Liver (tissue), 9 donors: ENCODE results near the gene AFF2. TPM values are rescaled to one million over a fixed set of nuclear protein-coding genes. Genes with fewer than 3 reads are reported as not detected.

Experiments
- DNase-seq: peaks from one replicate; pipeline ENCODE4 v3.0.0-alpha.2; 2017; ENCODE audit warnings: low spot score
- H3K27ac ChIP-seq, 2 donors: one replicate each; pipeline ENCODE4 v1.7.0; 2013; ENCODE audit warnings: inconsistent platforms in 2 of 2, low read length in 2 of 2, control low read depth in 1 of 2, low read depth in 1 of 2, mild to moderate bottlenecking in 1 of 2
- H3K27me3 ChIP-seq, 4 donors: one replicate each; pipeline versions ENCODE4 v1.6.1 to v1.7.0; 2013; ENCODE audit warnings: low read length in 3 of 4, inconsistent platforms in 1 of 4, mild to moderate bottlenecking in 1 of 4, moderate library complexity in 1 of 4; ENCODE audit not compliant: control insufficient read depth in 4 of 4, insufficient read depth in 4 of 4
- H3K36me3 ChIP-seq, 4 donors: one replicate each; pipeline versions ENCODE4 v1.6.1 to v1.7.0; 2013; ENCODE audit warnings: low read length in 3 of 4, mild to moderate bottlenecking in 3 of 4, low read depth in 1 of 4, moderate library complexity in 1 of 4; ENCODE audit not compliant: control insufficient read depth in 4 of 4, insufficient read depth in 3 of 4
- H3K4me1 ChIP-seq, 4 donors: one replicate each; pipeline versions ENCODE4 v1.6.1 to v1.7.0; 2013; ENCODE audit warnings: low read length in 3 of 4, mild to moderate bottlenecking in 3 of 4, moderate library complexity in 1 of 4; ENCODE audit not compliant: control insufficient read depth in 4 of 4, insufficient read depth in 4 of 4
- H3K4me3 ChIP-seq, 3 donors: one replicate each; pipeline versions ENCODE4 v1.6.1 to v1.7.0; 2013; ENCODE audit warnings: low read length in 3 of 3, control low read depth in 1 of 3, low read depth in 1 of 3, mild to moderate bottlenecking in 1 of 3
- H3K9ac ChIP-seq, 2 donors: one replicate each; pipeline ENCODE4 v1.7.0; 2013; ENCODE audit warnings: low read length in 2 of 2, mild to moderate bottlenecking in 2 of 2, moderate library complexity in 2 of 2, control low read depth in 1 of 2, low read depth in 1 of 2
- H3K9me3 ChIP-seq, 4 donors: one replicate each; pipeline versions ENCODE4 v1.6.1 to v1.7.0; 2013; ENCODE audit warnings: low read length in 3 of 4; ENCODE audit not compliant: control insufficient read depth in 4 of 4
- CTCF ChIP-seq: fragments of 150-350 bp; IDR thresholded peaks from 2 replicates; pipeline ENCODE4 v1.5.1; 2017; ENCODE audit warnings: improper control_type of control experiment, low read depth, low read length; ENCODE audit not compliant: missing input control
- EGR1 ChIP-seq, 2 donors: IDR thresholded peaks; 2 replicates each; pipeline ENCODE4 v1.6.1; 2016 to 2018; ENCODE audit warnings: antibody characterized with exemption in 2 of 2, low read depth in 2 of 2
- FOXA1 ChIP-seq: IDR thresholded peaks from 2 replicates; pipeline ENCODE4 v1.6.1; 2016; ENCODE audit warnings: antibody characterized with exemption
- GABPA ChIP-seq, 2 donors: IDR thresholded peaks in 1 of 2; conservative IDR thresholded peaks in 1 of 2; 2 replicates each; pipeline ENCODE4 v1.6.1; 2016; ENCODE audit warnings: antibody characterized with exemption in 2 of 2, mild to moderate bottlenecking in 1 of 2, moderate library complexity in 1 of 2
- HNF4A ChIP-seq, 2 donors: conservative IDR thresholded peaks; 2 replicates each; pipeline ENCODE4 v1.6.1; 2016; ENCODE audit warnings: antibody characterized with exemption in 2 of 2, mild to moderate bottlenecking in 2 of 2
- HNF4G ChIP-seq: IDR thresholded peaks from 2 replicates; pipeline ENCODE4 v1.6.1; 2016; ENCODE audit warnings: antibody characterized with exemption
- JUND ChIP-seq, 2 donors: IDR thresholded peaks; 2 replicates each; pipeline ENCODE4 v1.6.1; 2016; ENCODE audit warnings: antibody characterized with exemption in 2 of 2
- NR2F2 ChIP-seq: IDR thresholded peaks from 2 replicates; pipeline ENCODE4 v1.6.1; 2016; ENCODE audit warnings: antibody characterized with exemption
- RAD21 ChIP-seq, 2 donors: IDR thresholded peaks; 2 replicates each; pipeline ENCODE4 v1.6.1; 2016; ENCODE audit warnings: antibody characterized with exemption in 2 of 2, mild to moderate bottlenecking in 2 of 2
- REST ChIP-seq: IDR thresholded peaks from 2 replicates; pipeline ENCODE4 v1.6.1; 2016; ENCODE audit warnings: antibody characterized with exemption, mild to moderate bottlenecking
- RXRA ChIP-seq, 2 donors: IDR thresholded peaks; 2 replicates each; pipeline ENCODE4 v1.6.1; 2017 to 2018; ENCODE audit warnings: antibody characterized with exemption in 2 of 2, mild to moderate bottlenecking in 1 of 2
- SP1 ChIP-seq: IDR thresholded peaks from 2 replicates; pipeline ENCODE4 v1.6.1; 2018; ENCODE audit warnings: antibody characterized with exemption, mild to moderate bottlenecking
- TAF1 ChIP-seq: conservative IDR thresholded peaks from 2 replicates; pipeline ENCODE4 v1.6.1; 2016; ENCODE audit warnings: antibody characterized with exemption, mild to moderate bottlenecking
- YY1 ChIP-seq: IDR thresholded peaks from 2 replicates; pipeline ENCODE4 v1.6.1; 2016; ENCODE audit warnings: antibody characterized with exemption, mild to moderate bottlenecking
- ZBTB33 ChIP-seq: IDR thresholded peaks from 2 replicates; pipeline ENCODE4 v1.6.1; 2016; ENCODE audit warnings: antibody characterized with exemption
- WGBS: extraction: QIAGEN DNeasy Blood & Tissue Kit; methylation state at CpG from one replicate; pipeline ENCODE4 v1.1.7; 2013; 5-methylcytosine and 5-hydroxymethylcytosine counted together
- polyA plus RNA-seq, 2 donors: library from polyadenylated mRNA; stranded (reverse) in 1 of 2; unstranded in 1 of 2; fragments of 200-250 nt in 1 of 2; fragments of >200 nt in 1 of 2; fragmentation: Nextera tagmentation in 1 of 2; extraction: Ambion mirVana in 1 of 2; gene quantifications; one replicate each; pipeline versions ENCODE4 v1.2.1 to v1.2.3, GENCODE V29; 2013 to 2015
- total RNA-seq, 2 donors: library from RNA; depleted of rRNA; stranded (reverse); fragments of >200 nt; gene quantifications; one replicate each; pipeline ENCODE4 v1.2.3, GENCODE V29; 2014
- donor health status: healthy.
- donor health status: healthy.
- donor health status: healthy.
- donor health status: healthy.
- donor health status: healthy.

Gene AFF2
- total and polyA plus RNA-seq, 4 donors = 0.01 to 1.6 (median 0.50) TPM; not detected in 1

- TF ChIP-seq NR2F2 (no peak), HNF4G (no peak), CTCF (no peak), YY1 (no peak), TAF1 (no peak)
- Histone ChIP-seq H3K27ac (no peak overlapping the region), H3K9me3 (no peaks in the 10 kb centered on the region), H3K36me3 (no peaks in the 10 kb centered on the region), H3K9ac (no peak overlapping the region), H3K4me1 (no peaks in the 10 kb centered on the region), H3K27me3 (no peaks in the 10 kb centered on the region), H3K4me3 (no peak overlapping the region)
- 13% methylated on average over 1 of the region's 1 CpG for WGBS
- DNase-seq = no peak
Observed at GRCh38 chrX:148940411-148940996, 440.1 kb downstream of the AFF2 start.

GRCh38 chrX:148942754-148943153, 442.3 kb downstream of the AFF2 start:
- WGBS = 71% methylated on average over 5 of the region's 5 CpGs
- TF ChIP-seq TAF1 = no peak
- TF ChIP-seq YY1 = no peak
- TF ChIP-seq CTCF = no peak
- no peak for TF ChIP-seq NR2F2
- TF ChIP-seq SP1 = no peak
- TF ChIP-seq EGR1 (IDR thresholded peaks at IDR 0.05; ENCODE audit: low read depth in 2 of 2) = no peak
- no peak for TF ChIP-seq RAD21 (IDR thresholded peaks at IDR 0.05)
- no peak for TF ChIP-seq JUND (IDR thresholded peaks at IDR 0.05)
- Histone ChIP-seq H3K4me1 (no peaks in the 10 kb centered on the region), H3K9ac (no peak overlapping the region), H3K4me3 (no peak overlapping the region), H3K27me3 (no peaks in the 10 kb centered on the region), H3K9me3 (no peaks in the 10 kb centered on the region), H3K36me3 (no peaks in the 10 kb centered on the region), H3K27ac (no peak overlapping the region)
- DNase-seq = no peak

- Histone ChIP-seq H3K4me3 (no peak overlapping the region), H3K9ac (no peak overlapping the region), H3K27me3 (no peaks in the 10 kb centered on the region), H3K9me3 (no peaks in the 10 kb centered on the region), H3K4me1 (no peaks in the 10 kb centered on the region), H3K36me3 (no peaks in the 10 kb centered on the region), H3K27ac (no peak overlapping the region)
- WGBS = 62% methylated on average over 3 of the region's 3 CpGs
- no peak for DNase-seq
- TF ChIP-seq RXRA (IDR thresholded peaks at IDR 0.05) (no peak), FOXA1 (no peak), HNF4A (conservative IDR thresholded peaks at IDR 0.05) (no peak), YY1 (no peak), CTCF (no peak), GABPA (IDR thresholded peaks at IDR 0.05 in 1 of 2, conservative IDR thresholded peaks at IDR 0.05 in 1 of 2) (no peak), TAF1 (no peak), ZBTB33 (no peak), REST (no peak)
Observed at GRCh38 chrX:148947399-148947975, 447.1 kb downstream of the AFF2 start.
